ENCODE measurements around the gene PARD3. TPM values are rescaled to one million over a fixed set of nuclear protein-coding genes. Genes with fewer than 3 reads are reported as not detected.
A peak's percentile ranks its signal among the peaks of the same experiment; 100 is the strongest.

Gene PARD3
- total RNA-seq, 2 donors from 2014 or later = 31.6 to 41.6 TPM

- peaks cover 0 to 31% of the 10 kb centered on the region in 2 donors for H3K4me1 ChIP-seq
- no peaks in the 10 kb centered on the region for H3K27me3 ChIP-seq
- DNase-seq (ENCODE audit: low spot score) = no peak
- H3K36me3 ChIP-seq = no peaks in the 10 kb centered on the region
- peak overlapping the region in 1 of 2 donors; percentile 3 for H3K27ac ChIP-seq
- no peaks in the 10 kb centered on the region for H3K9me3 ChIP-seq
- no peak for TF ChIP-seq CTCF (IDR thresholded peaks at IDR 0.05)
- H3K4me3 ChIP-seq = peak overlapping the region in 1 of 2 donors; percentile 14
These were observed 74.8 kb downstream of the PARD3 start for GRCh38 chr10:34740321-34740720.

- Histone ChIP-seq H3K27ac (peak overlapping the region in 1 of 2 donors; percentile 3), H3K36me3 (no peaks in the 10 kb centered on the region), H3K9me3 (no peaks in the 10 kb centered on the region), H3K4me1 (peaks cover 0 to 31% of the 10 kb centered on the region in 2 donors), H3K27me3 (no peaks in the 10 kb centered on the region), H3K4me3 (peak overlapping the region in 1 of 2 donors; percentile 14)
- TF ChIP-seq CTCF (IDR thresholded peaks at IDR 0.05) = no peak
- DNase-seq (ENCODE audit: low spot score) = no peak
These were observed 75.2 kb downstream of the PARD3 start for GRCh38 chr10:34739915-34740314.

GRCh38 chr10:34737772-34738169 is 77.3 kb downstream of the PARD3 start:
- Histone ChIP-seq H3K27me3 (no peaks in the 10 kb centered on the region), H3K27ac (no peak overlapping the region), H3K9me3 (no peaks in the 10 kb centered on the region), H3K36me3 (no peaks in the 10 kb centered on the region), H3K4me3 (no peak overlapping the region), H3K4me1 (peaks cover 0 to 18% of the 10 kb centered on the region in 2 donors)
- TF ChIP-seq CTCF (IDR thresholded peaks at IDR 0.05) = no peak
- no peak for DNase-seq (ENCODE audit: low spot score)

GRCh38 chr10:34736976-34737771 is 77.9 kb downstream of the PARD3 start:
- Histone ChIP-seq H3K4me1 (peaks cover 2 to 19% of the 10 kb centered on the region in 2 donors), H3K27ac (no peak overlapping the region), H3K9me3 (no peaks in the 10 kb centered on the region), H3K36me3 (no peaks in the 10 kb centered on the region), H3K27me3 (no peaks in the 10 kb centered on the region), H3K4me3 (no peak overlapping the region)
- TF ChIP-seq CTCF (IDR thresholded peaks at IDR 0.05) = no peak
- no peak for DNase-seq (ENCODE audit: low spot score)

GRCh38 chr10:34734918-34735317 is 80.2 kb downstream of the PARD3 start:
- no peak for DNase-seq (ENCODE audit: low spot score)
- peaks cover 2 to 15% of the 10 kb centered on the region in 2 donors for H3K4me1 ChIP-seq
- no peak overlapping the region for H3K4me3 ChIP-seq
- H3K27me3 ChIP-seq = no peaks in the 10 kb centered on the region
- no peaks in the 10 kb centered on the region for H3K36me3 ChIP-seq
- TF ChIP-seq CTCF (IDR thresholded peaks at IDR 0.05) = no peak
- no peaks in the 10 kb centered on the region for H3K9me3 ChIP-seq
- no peak overlapping the region for H3K27ac ChIP-seq
